ENCODE data around the gene ZNF17. TPM values are rescaled to one million over a fixed set of nuclear protein-coding genes. Genes with fewer than 3 reads are reported as not detected.
A peak's percentile ranks its signal among the peaks of the same experiment; 100 is the strongest.

Gene ZNF17
- total and polyA plus RNA-seq, 5 donors, result 3.6 to 12.1 (median 10.6) TPM

- under 1% methylated on average over 61 of the region's 61 CpGs for WGBS
- H3K27me3 ChIP-seq (ENCODE audit: control insufficient read depth, insufficient read depth), result no peaks in the 10 kb centered on the region
- intact Hi-C loops (cut with DNase I), result no loop called here
- H3K4me3 ChIP-seq (ENCODE audit: low read length), result peak within 1 kb of the TSS; percentile 75
- no peaks in the 10 kb centered on the region for H3K9me3 ChIP-seq (ENCODE audit: control insufficient read depth, low read length)
- ATAC-seq, result peak; percentile 99 to 100
- no peak within 1 kb of the TSS for H3K27ac ChIP-seq (ENCODE audit: low read length)
- H3K4me1 ChIP-seq (ENCODE audit: control insufficient read depth, insufficient read depth, low read length), result peaks cover 9% of the 10 kb centered on the region
- peak; percentile 98 to 99 (median 98) for DNase-seq
These were observed 24.4 kb downstream of the ZNF17 start, which contains the start of gene ZNF749 for GRCh38 chr19:57435062-57435978. Gene ZNF749, plus strand, starts transcription at chr19:57435325. Its CDS starts 254 bp downstream, at chr19:57435579.

- intact Hi-C loops (cut with DNase I), result no loop called here
- ATAC-seq (no peak), DNase-seq (no peak)
- H3K4me1 ChIP-seq (ENCODE audit: control insufficient read depth, insufficient read depth, low read length), result peaks cover 9% of the 10 kb centered on the region
- H3K9me3 ChIP-seq (ENCODE audit: control insufficient read depth, low read length), result no peaks in the 10 kb centered on the region
- H3K4me3 ChIP-seq (ENCODE audit: low read length), result no peak overlapping the region
- H3K27ac ChIP-seq (ENCODE audit: low read length), result no peak overlapping the region
- 77% methylated on average over 1 of the region's 1 CpG for WGBS
- H3K27me3 ChIP-seq (ENCODE audit: control insufficient read depth, insufficient read depth), result no peaks in the 10 kb centered on the region
These were observed 25.5 kb downstream of the ZNF17 start for GRCh38 chr19:57436417-57436816.

- WGBS, result 59% methylated on average over 4 of the region's 4 CpGs
These were observed 27.0 kb downstream of the ZNF17 start for GRCh38 chr19:57437931-57438330.

GRCh38 chr19:57438925-57439324, 28.0 kb downstream of the ZNF17 start:
- no peak for ATAC-seq

More at GRCh38 chr19:57437931-57438330, 27.0 kb downstream of the ZNF17 start:
- Histone ChIP-seq H3K4me1 (ENCODE audit: control insufficient read depth, insufficient read depth, low read length) (peaks cover 9% of the 10 kb centered on the region), H3K27ac (ENCODE audit: low read length) (no peak overlapping the region), H3K27me3 (ENCODE audit: control insufficient read depth, insufficient read depth) (no peaks in the 10 kb centered on the region), H3K4me3 (ENCODE audit: low read length) (no peak overlapping the region), H3K9me3 (ENCODE audit: control insufficient read depth, low read length) (no peaks in the 10 kb centered on the region)
- no peak for ATAC-seq
- no peak for DNase-seq
- intact Hi-C loops (cut with DNase I), result no loop called here

GRCh38 chr19:57441979-57442752, 31.2 kb downstream of the ZNF17 start:
- peak in 1 of 2 donors; percentile 59 for ATAC-seq
- DNase-seq, result no peak
- no peaks in the 10 kb centered on the region for H3K4me1 ChIP-seq (ENCODE audit: control insufficient read depth, insufficient read depth, low read length)
- H3K4me3 ChIP-seq (ENCODE audit: low read length), result no peak overlapping the region
- intact Hi-C loops (cut with DNase I), result no loop called here
- no peaks in the 10 kb centered on the region for H3K27me3 ChIP-seq (ENCODE audit: control insufficient read depth, insufficient read depth)
- no peak overlapping the region for H3K27ac ChIP-seq (ENCODE audit: low read length)
- WGBS, result 62% methylated on average over 7 of the region's 7 CpGs
- H3K9me3 ChIP-seq (ENCODE audit: control insufficient read depth, low read length), result no peaks in the 10 kb centered on the region

More at GRCh38 chr19:57438925-57439324, 28.0 kb downstream of the ZNF17 start:
- Histone ChIP-seq H3K27me3 (ENCODE audit: control insufficient read depth, insufficient read depth) (no peaks in the 10 kb centered on the region), H3K4me3 (ENCODE audit: low read length) (no peak overlapping the region), H3K4me1 (ENCODE audit: control insufficient read depth, insufficient read depth, low read length) (peaks cover 9% of the 10 kb centered on the region), H3K27ac (ENCODE audit: low read length) (no peak overlapping the region), H3K9me3 (ENCODE audit: control insufficient read depth, low read length) (no peaks in the 10 kb centered on the region)
- intact Hi-C loops (cut with DNase I), result no loop called here
- WGBS, result 84% methylated on average over 9 of the region's 9 CpGs
- no peak for DNase-seq

- intact Hi-C loops (cut with DNase I), result no loop called here
These were observed 32.2 kb downstream of the ZNF17 start for GRCh38 chr19:57443121-57443696.

GRCh38 chr19:57452307-57452706, 41.3 kb downstream of the ZNF17 start:
- DNase-seq (no peak), ATAC-seq (no peak)
- Histone ChIP-seq H3K4me3 (ENCODE audit: low read length) (no peak overlapping the region), H3K9me3 (ENCODE audit: control insufficient read depth, low read length) (no peaks in the 10 kb centered on the region), H3K27me3 (ENCODE audit: control insufficient read depth, insufficient read depth) (no peaks in the 10 kb centered on the region), H3K4me1 (ENCODE audit: control insufficient read depth, insufficient read depth, low read length) (no peaks in the 10 kb centered on the region), H3K27ac (ENCODE audit: low read length) (no peak overlapping the region)
- intact Hi-C loops (cut with DNase I), result no loop called here
- 95% methylated on average over 3 of the region's 3 CpGs for WGBS

More at GRCh38 chr19:57443121-57443696, 32.2 kb downstream of the ZNF17 start:
- no peaks in the 10 kb centered on the region for H3K9me3 ChIP-seq (ENCODE audit: control insufficient read depth, low read length)
- H3K27ac ChIP-seq (ENCODE audit: low read length), result no peak overlapping the region
- ATAC-seq (no peak), DNase-seq (no peak)
- no peaks in the 10 kb centered on the region for H3K4me1 ChIP-seq (ENCODE audit: control insufficient read depth, insufficient read depth, low read length)
- H3K27me3 ChIP-seq (ENCODE audit: control insufficient read depth, insufficient read depth), result no peaks in the 10 kb centered on the region
- no peak overlapping the region for H3K4me3 ChIP-seq (ENCODE audit: low read length)
- 71% methylated on average over 5 of the region's 5 CpGs for WGBS

GRCh38 chr19:57465680-57466381, 54.9 kb downstream of the ZNF17 start:
- H3K9me3 ChIP-seq (ENCODE audit: control insufficient read depth, low read length), result peaks cover 2% of the 10 kb centered on the region
- peak; percentile 44 to 45 for ATAC-seq
- peak overlapping the region; percentile 12 for H3K27ac ChIP-seq (ENCODE audit: low read length)

GRCh38 chr19:57466489-57466888, 55.5 kb downstream of the ZNF17 start:
- intact Hi-C loops (cut with DNase I), result no loop called here
- Histone ChIP-seq H3K27ac (ENCODE audit: low read length) (peak overlapping the region; percentile 12), H3K9me3 (ENCODE audit: control insufficient read depth, low read length) (peaks cover 2% of the 10 kb centered on the region), H3K27me3 (ENCODE audit: control insufficient read depth, insufficient read depth) (no peaks in the 10 kb centered on the region), H3K4me1 (ENCODE audit: control insufficient read depth, insufficient read depth, low read length) (no peaks in the 10 kb centered on the region), H3K4me3 (ENCODE audit: low read length) (no peak overlapping the region)
- 76% methylated on average over 5 of the region's 5 CpGs for WGBS
- ATAC-seq (peak; percentile 66 to 75), DNase-seq (peak in 1 of 3 donors; percentile 34)

More at GRCh38 chr19:57465680-57466381, 54.9 kb downstream of the ZNF17 start:
- intact Hi-C loops (cut with DNase I), result no loop called here
- H3K4me3 ChIP-seq (ENCODE audit: low read length), result no peak overlapping the region
- 81% methylated on average over 5 of the region's 5 CpGs for WGBS
- no peak for DNase-seq
- no peaks in the 10 kb centered on the region for H3K27me3 ChIP-seq (ENCODE audit: control insufficient read depth, insufficient read depth)
- H3K4me1 ChIP-seq (ENCODE audit: control insufficient read depth, insufficient read depth, low read length), result no peaks in the 10 kb centered on the region
